Suprapubic skin (tissue), 4 donors: ENCODE data around the gene OS9. TPM values are rescaled to one million over a fixed set of nuclear protein-coding genes. Genes with fewer than 3 reads are reported as not detected.

Source experiments
- DNase-seq, 2 donors: peaks; one replicate each; pipeline ENCODE4 v3.0.0-alpha.2; 2019; ENCODE audit warnings: low spot score in 2 of 2
- H3K27ac ChIP-seq: fragments of 200-600 bp; sonication (generic); one replicate; pipeline ENCODE4 v1.5.1; 2019
- H3K27me3 ChIP-seq: fragments of 200-600 bp; sonication (generic); one replicate; pipeline ENCODE4 v1.5.1; 2019
- H3K36me3 ChIP-seq: fragments of 200-600 bp; sonication (generic); one replicate; pipeline ENCODE4 v1.5.1; 2019
- H3K4me1 ChIP-seq: fragments of 200-600 bp; sonication (generic); one replicate; pipeline ENCODE4 v1.5.1; 2019
- H3K4me3 ChIP-seq: fragments of 200-600 bp; sonication (generic); one replicate; pipeline ENCODE4 v1.5.1; 2019; ENCODE audit warnings: mild to moderate bottlenecking
- H3K9me3 ChIP-seq: fragments of 200-600 bp; sonication (generic); one replicate; pipeline ENCODE4 v1.5.1; 2019
- CTCF ChIP-seq, 2 donors: fragments of 200-600 bp in 1 of 2; fragments of 450-650 bp in 1 of 2; sonication (generic) in 1 of 2; IDR thresholded peaks; one replicate each; pipeline ENCODE4 v1.5.1; 2016 to 2019; ENCODE audit warnings: antibody characterized with exemption in 2 of 2, mild to moderate bottlenecking in 1 of 2, moderate library complexity in 1 of 2
- EP300 ChIP-seq: sonication (generic); formaldehyde crosslinking; IDR thresholded peaks from one replicate; pipeline ENCODE4 v1.6.1; 2017; ENCODE audit warnings: antibody characterized with exemption
- POLR2A ChIP-seq, 2 donors: fragments of 450-650 bp; IDR thresholded peaks; one replicate each; pipeline ENCODE4 v1.6.1; 2017; ENCODE audit warnings: antibody characterized with exemption in 2 of 2, mild to moderate bottlenecking in 2 of 2, moderate library complexity in 2 of 2
- POLR2AphosphoS5 ChIP-seq, 3 donors: sonication (generic); formaldehyde crosslinking; IDR thresholded peaks; one replicate each; pipeline ENCODE4 v1.6.1; 2017; ENCODE audit warnings: antibody characterized with exemption in 3 of 3
- WGBS: methylation state at CpG from one replicate; pipeline ENCODE4 v1.1.5; 2018; 5-methylcytosine and 5-hydroxymethylcytosine counted together
- total RNA-seq, 4 donors: library from RNA; depleted of rRNA; stranded (reverse); fragments of >200 nt; gene quantifications; one replicate each; pipeline ENCODE4 v1.1.0, GENCODE V29; 2016

Gene OS9
- total RNA-seq, 4 donors from 2014 or later: 165 to 282 (median 236) TPM

- H3K36me3 ChIP-seq: peaks cover 25% of the 10 kb centered on the region
- H3K27ac ChIP-seq: no peak overlapping the region
- no peak for DNase-seq
- H3K4me1 ChIP-seq: peaks cover 30% of the 10 kb centered on the region
- peak overlapping the region; percentile 48 for H3K4me3 ChIP-seq
- WGBS: 5% methylated on average over 8 of the region's 40 CpGs
- no peak for TF ChIP-seq POLR2A (IDR thresholded peaks at IDR 0.05)
- TF ChIP-seq EP300: no peak
- no peak for TF ChIP-seq CTCF (IDR thresholded peaks at IDR 0.05)
- TF ChIP-seq POLR2AphosphoS5 (IDR thresholded peaks at IDR 0.05): no peak
- H3K27me3 ChIP-seq: peaks cover 37% of the 10 kb centered on the region
- H3K9me3 ChIP-seq: no peaks in the 10 kb centered on the region
Measured at GRCh38 chr12:57765698-57766463, 71.9 kb downstream of the OS9 start.

GRCh38 chr12:57766464-57767304, 72.8 kb downstream of the OS9 start, which contains the start of gene CYP27B1:
Gene CYP27B1, minus strand, starts transcription at chr12:57767078. Its CDS starts 37 bp downstream, at chr12:57767041.
- H3K4me1 ChIP-seq: peaks cover 38% of the 10 kb centered on the region
- H3K9me3 ChIP-seq: no peaks in the 10 kb centered on the region
- DNase-seq: no peak
- peaks cover 37% of the 10 kb centered on the region for H3K27me3 ChIP-seq
- no peak for TF ChIP-seq EP300
- TF ChIP-seq POLR2AphosphoS5 (IDR thresholded peaks at IDR 0.05): no peak
- TF ChIP-seq POLR2A (IDR thresholded peaks at IDR 0.05): no peak
- peak within 1 kb of the TSS; percentile 48 for H3K4me3 ChIP-seq
- 11% methylated on average over 6 of the region's 38 CpGs for WGBS
- no peak within 1 kb of the TSS for H3K27ac ChIP-seq
- H3K36me3 ChIP-seq: peaks cover 25% of the 10 kb centered on the region

GRCh38 chr12:57767305-57767698, 73.4 kb downstream of the OS9 start:
- H3K4me3 ChIP-seq: no peak overlapping the region
- peaks cover 37% of the 10 kb centered on the region for H3K27me3 ChIP-seq
- no peaks in the 10 kb centered on the region for H3K9me3 ChIP-seq
- peaks cover 25% of the 10 kb centered on the region for H3K36me3 ChIP-seq
- H3K4me1 ChIP-seq: peaks cover 38% of the 10 kb centered on the region
- no peak overlapping the region for H3K27ac ChIP-seq
- no peak for DNase-seq
- no peak for TF ChIP-seq POLR2AphosphoS5 (IDR thresholded peaks at IDR 0.05)
- TF ChIP-seq POLR2A (IDR thresholded peaks at IDR 0.05): no peak
- TF ChIP-seq CTCF (IDR thresholded peaks at IDR 0.05): no peak
- TF ChIP-seq EP300: no peak

GRCh38 chr12:57767876-57768275, 73.9 kb downstream of the OS9 start:
- H3K27me3 ChIP-seq: peaks cover 37% of the 10 kb centered on the region
- peaks cover 25% of the 10 kb centered on the region for H3K36me3 ChIP-seq
- no peak overlapping the region for H3K4me3 ChIP-seq
- no peak for TF ChIP-seq EP300
- TF ChIP-seq POLR2A (IDR thresholded peaks at IDR 0.05): no peak
- no peak for TF ChIP-seq CTCF (IDR thresholded peaks at IDR 0.05)
- TF ChIP-seq POLR2AphosphoS5 (IDR thresholded peaks at IDR 0.05): no peak
- H3K9me3 ChIP-seq: no peaks in the 10 kb centered on the region
- peaks cover 38% of the 10 kb centered on the region for H3K4me1 ChIP-seq
- 79% methylated on average over 3 of the region's 3 CpGs for WGBS
- no peak overlapping the region for H3K27ac ChIP-seq
- DNase-seq: no peak

GRCh38 chr12:57769594-57769993, 75.7 kb downstream of the OS9 start:
- peaks cover 48% of the 10 kb centered on the region for H3K4me1 ChIP-seq
- H3K27me3 ChIP-seq: peaks cover 21% of the 10 kb centered on the region
- peaks cover 25% of the 10 kb centered on the region for H3K36me3 ChIP-seq
- no peak overlapping the region for H3K27ac ChIP-seq
- no peak for TF ChIP-seq POLR2A (IDR thresholded peaks at IDR 0.05)
- TF ChIP-seq POLR2AphosphoS5 (IDR thresholded peaks at IDR 0.05): no peak
- no peak for TF ChIP-seq CTCF (IDR thresholded peaks at IDR 0.05)
- no peak for TF ChIP-seq EP300
- no peaks in the 10 kb centered on the region for H3K9me3 ChIP-seq
- no peak overlapping the region for H3K4me3 ChIP-seq
- no peak for DNase-seq
- 96% methylated on average over 11 of the region's 11 CpGs for WGBS
